GM19025 (cell line): Measurements from ENCODE around the gene PSMC3IP.

Source experiments
- ATAC-seq: cut with Tn5 transposase; IDR thresholded peaks from one replicate; pipeline ENCODE4 v1.9.1; 2021; ENCODE audit warnings: mild to moderate bottlenecking, low read depth, moderate library complexity; ENCODE audit not compliant: unreplicated experiment

Gene PSMC3IP

DNA sequence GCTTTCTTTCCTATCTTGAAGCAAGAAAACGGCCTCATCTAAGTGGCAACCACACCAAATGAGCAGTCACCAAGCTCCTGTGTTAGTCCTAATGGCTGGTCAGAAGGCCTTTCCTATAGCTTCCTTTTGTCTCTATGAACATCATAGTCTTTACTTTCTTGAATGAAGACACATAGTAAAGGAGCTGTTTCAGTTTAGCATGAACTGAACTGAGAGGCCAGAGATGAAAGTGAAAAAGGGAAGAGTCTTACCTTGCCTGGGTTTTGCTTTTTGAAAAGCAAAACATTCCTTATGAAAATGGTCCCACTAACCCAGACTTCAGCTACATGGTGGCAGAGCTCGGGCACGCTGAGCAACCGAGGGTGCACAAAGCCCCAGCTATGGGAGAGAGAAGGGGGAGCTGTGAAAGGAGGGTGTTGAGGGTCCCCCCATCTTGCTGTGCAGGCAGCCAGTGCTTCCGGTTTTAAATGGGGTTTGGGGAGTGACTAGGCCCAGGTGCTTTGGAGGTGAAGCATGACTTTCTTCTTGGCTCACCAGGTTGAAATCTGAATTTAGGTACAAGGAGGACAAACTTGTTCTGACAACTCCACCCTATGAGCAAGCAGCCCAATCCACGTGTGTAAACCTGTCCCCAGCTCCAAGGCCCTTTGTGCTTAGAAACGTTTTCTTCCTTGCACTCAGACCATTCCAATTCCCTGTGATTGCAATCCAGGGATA lies 9.1 kb upstream of the PSMC3IP start:
- no peak for ATAC-seq

- ATAC-seq: no peak
Measured at GRCh38 chr17:42585353-42585752, 7.8 kb upstream of the PSMC3IP start.

GRCh38 chr17:42584880-42585279 lies 7.4 kb upstream of the PSMC3IP start:
- ATAC-seq: no peak

DNA sequence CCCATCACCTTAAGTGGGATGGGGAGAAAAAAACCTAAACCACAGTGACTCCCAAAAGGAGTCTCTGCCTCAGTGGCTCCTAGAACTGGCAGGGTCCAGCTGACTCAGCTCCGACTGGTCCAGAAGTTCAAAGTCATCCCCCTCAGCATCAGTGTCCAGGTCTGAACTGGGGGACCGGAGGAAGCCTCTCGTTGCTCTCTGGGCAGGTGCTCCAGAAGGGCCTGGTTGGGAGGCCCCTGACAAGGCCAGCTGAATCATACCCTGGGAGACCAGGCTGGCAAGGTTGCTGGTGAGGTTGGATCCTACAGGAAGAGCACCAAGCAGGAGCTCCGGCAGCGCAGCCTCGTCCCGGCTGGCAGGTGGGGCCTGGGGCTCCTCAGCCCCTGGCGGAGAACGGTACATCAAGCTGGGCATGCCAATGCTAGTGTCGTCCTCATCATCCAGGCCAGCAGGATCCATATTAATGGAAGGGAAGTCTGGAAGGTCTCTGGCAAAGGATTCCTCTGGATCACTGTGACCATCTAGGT lies 4.3 kb upstream of the PSMC3IP start:
- ATAC-seq: no peak

DNA sequence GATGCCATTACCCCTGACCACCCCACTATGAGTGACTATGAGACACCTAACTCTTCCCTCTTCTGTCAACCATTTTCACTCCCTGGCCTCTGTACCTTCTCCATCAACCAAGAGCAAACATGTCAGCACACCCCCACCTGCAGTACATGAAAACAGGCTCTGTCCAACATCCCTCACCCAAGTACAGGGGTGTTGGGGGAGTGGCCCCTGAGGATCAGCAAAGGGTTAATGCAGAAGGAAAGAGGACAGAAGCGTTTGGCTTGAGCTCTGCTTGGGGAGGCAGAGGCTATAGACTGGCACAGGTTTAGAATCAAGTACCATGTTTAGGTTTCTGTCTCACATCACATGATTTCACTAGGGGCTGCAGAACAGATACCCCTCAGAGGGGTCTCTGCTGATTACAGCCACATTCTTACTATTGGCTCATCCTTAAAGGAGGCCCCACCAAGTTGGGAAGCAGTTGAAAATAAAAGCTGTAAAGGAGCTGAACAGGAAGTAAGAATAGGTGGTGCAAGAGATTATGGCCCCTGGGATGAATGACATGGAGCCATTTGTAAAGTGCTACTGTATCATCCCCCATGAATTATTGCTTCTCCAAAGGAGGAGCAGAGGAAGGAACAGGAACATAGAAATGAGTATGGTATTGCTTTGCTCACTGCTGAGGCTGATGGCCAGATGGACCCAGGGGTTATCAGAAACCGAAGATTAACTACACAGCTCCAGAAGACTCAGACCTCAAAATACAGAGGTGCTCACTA lies 2.4 kb upstream of the PSMC3IP start:
- ATAC-seq: no peak

DNA sequence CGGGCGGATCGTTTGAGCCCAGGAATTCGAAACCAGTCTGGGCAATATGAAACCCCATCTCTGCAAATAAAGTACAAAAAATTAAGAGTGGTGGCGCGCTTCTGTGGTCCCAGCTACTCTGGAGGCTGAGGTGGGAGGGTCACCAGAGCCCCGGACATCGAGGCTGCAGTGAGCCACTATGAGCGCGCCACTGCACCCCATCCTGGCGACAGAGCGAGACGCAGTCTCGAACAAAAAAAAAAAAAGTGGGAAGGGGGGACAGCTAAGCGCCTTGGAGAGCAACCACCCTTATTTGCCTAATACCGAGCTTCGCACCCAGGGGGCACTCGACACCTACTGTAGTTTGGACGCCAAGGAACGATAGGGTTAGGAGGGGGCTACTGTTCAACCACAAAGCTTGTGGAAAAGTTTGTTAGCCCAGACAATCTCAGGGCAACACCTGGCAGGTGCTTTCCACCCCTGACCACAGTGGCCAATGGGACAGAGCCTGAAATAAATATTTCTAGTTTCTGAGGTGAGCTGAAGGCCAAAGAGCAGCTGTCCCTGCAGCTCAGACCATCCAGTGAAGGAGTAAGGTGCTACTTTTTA lies 847 bp upstream of the PSMC3IP start:
- ATAC-seq: peak; percentile 54

GRCh38 chr17:42577140-42577531 lies 393 bp downstream of the PSMC3IP start:
- ATAC-seq: no peak

- no peak for ATAC-seq
Measured at GRCh38 chr17:42574463-42574862, 3.1 kb downstream of the PSMC3IP start.

DNA sequence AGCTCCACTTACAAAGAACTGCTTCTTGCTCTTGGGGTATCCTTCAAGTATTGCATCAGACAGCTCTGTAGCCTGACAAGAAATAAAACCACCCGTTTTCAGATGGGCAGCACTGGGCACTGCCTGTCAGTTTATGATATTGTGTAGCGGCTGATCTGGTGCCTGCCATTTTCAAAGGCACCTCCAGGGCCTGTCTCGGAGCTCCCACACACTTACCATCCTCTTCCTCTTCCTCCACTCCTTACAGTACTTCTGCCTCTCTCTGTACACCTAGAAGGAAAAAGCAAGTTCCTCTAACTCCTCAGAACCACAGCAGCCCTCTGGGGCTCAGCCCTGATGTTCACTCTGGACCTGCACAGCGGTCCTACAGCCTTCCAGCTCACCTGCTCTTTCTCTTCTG lies 4.4 kb downstream of the PSMC3IP start:
- no peak for ATAC-seq

- no peak for ATAC-seq
Measured at GRCh38 chr17:42571435-42572225, 5.9 kb downstream of the PSMC3IP start.

DNA sequence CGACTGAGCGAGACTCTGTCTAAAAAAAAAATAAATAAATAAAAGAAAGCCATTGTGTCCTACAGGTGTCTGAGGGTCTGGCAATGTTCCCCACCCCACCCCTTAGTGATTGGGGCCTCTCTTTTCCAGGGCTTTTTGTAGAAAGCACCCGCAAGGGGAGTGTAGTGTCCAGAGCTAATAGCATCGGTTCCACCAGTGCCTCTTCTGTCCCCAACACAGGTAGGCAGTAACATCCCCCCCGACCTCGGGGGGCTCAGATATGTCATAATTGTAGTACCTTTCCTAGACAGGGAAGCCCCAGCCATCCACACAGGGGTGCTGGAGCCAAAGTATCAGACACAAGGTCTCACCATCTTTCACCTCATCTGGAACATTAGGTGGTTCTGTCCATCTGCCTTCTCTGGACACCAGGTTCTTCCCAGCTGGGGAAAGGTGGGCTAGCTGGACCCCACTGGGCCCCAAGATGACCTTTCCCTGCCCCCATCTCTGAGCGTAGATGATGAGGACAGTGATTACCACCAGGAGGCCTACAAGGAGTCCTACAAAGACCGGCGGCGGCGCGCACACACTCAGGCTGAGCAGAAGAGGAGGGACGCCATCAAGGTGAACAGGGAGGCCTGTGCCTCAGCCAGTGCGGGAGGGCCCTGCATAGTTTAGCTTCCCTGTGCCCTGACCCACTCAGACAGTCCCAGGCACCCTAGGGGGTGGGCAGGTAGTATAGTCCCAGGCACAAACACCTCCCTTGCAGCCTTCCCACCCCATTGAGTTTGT lies 9.0 kb downstream of the PSMC3IP start:
- no peak for ATAC-seq

- peak; percentile 68 for ATAC-seq
Measured at GRCh38 chr17:42566883-42567573, 10.5 kb downstream of the PSMC3IP start, which contains the start of gene MLX. TSS of gene MLX (plus strand) at chr17:42567100. CDS start at chr17:42567125, 25 bp downstream.

GRCh38 chr17:42566215-42566882 lies 11.2 kb downstream of the PSMC3IP start:
- no peak for ATAC-seq

- ATAC-seq: no peak
Measured at GRCh38 chr17:42565523-42566214, 11.9 kb downstream of the PSMC3IP start.

- ATAC-seq: no peak
Measured at GRCh38 chr17:42564815-42565522, 12.6 kb downstream of the PSMC3IP start.

- ATAC-seq: no peak
Measured at GRCh38 chr17:42563950-42564349, 13.6 kb downstream of the PSMC3IP start.

DNA sequence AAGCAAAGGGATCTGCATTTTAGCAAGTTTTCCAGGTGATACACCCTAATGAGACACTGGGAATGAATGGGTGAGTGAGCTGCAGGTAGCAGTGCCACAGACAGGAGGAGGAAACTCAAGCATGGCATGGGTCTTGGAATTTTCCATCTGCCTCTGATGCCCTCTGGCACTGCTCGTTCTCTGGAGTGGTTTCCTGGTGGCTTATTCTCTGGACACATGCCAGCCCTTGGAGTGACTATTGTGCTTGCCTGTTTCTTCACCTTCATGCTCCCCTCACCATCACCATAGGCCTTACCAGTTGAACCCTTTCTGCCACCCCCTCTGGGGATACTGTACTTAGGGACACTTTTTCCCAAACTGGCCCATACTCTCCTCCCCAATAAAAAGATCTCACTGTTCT lies 14.0 kb downstream of the PSMC3IP start:
- no peak for ATAC-seq

DNA sequence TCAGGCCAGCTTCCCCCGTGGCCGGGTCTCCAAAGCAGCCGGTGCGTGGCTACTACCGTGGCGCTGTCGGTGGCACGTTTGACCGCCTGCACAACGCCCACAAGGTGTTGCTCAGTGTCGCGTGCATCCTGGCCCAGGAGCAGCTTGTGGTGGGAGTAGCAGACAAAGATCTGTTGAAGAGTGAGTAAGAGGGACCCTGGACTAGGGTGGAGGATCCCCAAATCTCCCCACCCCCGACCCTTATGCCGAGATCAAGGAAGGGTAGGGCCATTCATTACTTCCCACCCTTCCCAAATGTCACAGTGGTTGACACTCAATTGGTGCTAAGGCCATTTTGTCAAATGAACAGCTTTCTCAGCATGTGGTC lies 14.4 kb downstream of the PSMC3IP start:
- no peak for ATAC-seq
